Lower lobe of right lung (tissue), 2 donors: ENCODE measurements around the gene SLK. TPM values are rescaled to one million over a fixed set of nuclear protein-coding genes. Genes with fewer than 3 reads are reported as not detected.

Source experiments
- ATAC-seq, 2 donors: fragments of 200-7000 bp; cut with Tn5 transposase; one replicate each; pipeline ENCODE4 v1.9.1; 2020 to 2022; ENCODE audit warnings: mild to moderate bottlenecking in 2 of 2, moderate library complexity in 2 of 2
- DNase-seq: peaks from one replicate; pipeline ENCODE4 v3.0.0-alpha.2; 2020
- H3K27ac ChIP-seq: fragments of 200-600 bp; one replicate; pipeline ENCODE4 v1.8.0; 2022
- H3K27me3 ChIP-seq: fragments of 200-600 bp; one replicate; pipeline ENCODE4 v1.8.0; 2022; ENCODE audit warnings: low read depth
- H3K36me3 ChIP-seq: fragments of 200-600 bp; one replicate; pipeline ENCODE4 v1.8.0; 2022; ENCODE audit warnings: mild to moderate bottlenecking
- H3K4me1 ChIP-seq: fragments of 200-600 bp; one replicate; pipeline ENCODE4 v1.8.0; 2022
- H3K4me3 ChIP-seq: fragments of 200-600 bp; one replicate; pipeline ENCODE4 v1.8.0; 2022; ENCODE audit warnings: mild to moderate bottlenecking
- H3K9me3 ChIP-seq: fragments of 200-600 bp; one replicate; pipeline ENCODE4 v1.8.0; 2022
- intact Hi-C: fragments of 100-400 bp; cut with DNase I; formaldehyde crosslinking; loops from one replicate; pipeline ENCODE4 v1.11.0; 2022
- total RNA-seq: library from RNA; stranded (reverse); fragmentation: NEBNext Ultra II Directional; extraction: Animal tissue kit (Norgen Biotek cat#: 25700); gene quantifications from one replicate; pipeline ENCODE4 v1.2.1, GENCODE V29; 2021
- TF ChIP-seq, protein P1 (sequence below): fragments of 200-600 bp; IDR thresholded peaks from one replicate; pipeline ENCODE4 v1.8.0; 2022; ENCODE audit warnings: antibody characterized with exemption, mild to moderate bottlenecking
- donor health status: DM: no; HTN: yes; CAD: no; lungs with severe emphysema.

Gene SLK
- total RNA-seq, 1 donor from 2014 or later: 45.5 TPM

DNA sequence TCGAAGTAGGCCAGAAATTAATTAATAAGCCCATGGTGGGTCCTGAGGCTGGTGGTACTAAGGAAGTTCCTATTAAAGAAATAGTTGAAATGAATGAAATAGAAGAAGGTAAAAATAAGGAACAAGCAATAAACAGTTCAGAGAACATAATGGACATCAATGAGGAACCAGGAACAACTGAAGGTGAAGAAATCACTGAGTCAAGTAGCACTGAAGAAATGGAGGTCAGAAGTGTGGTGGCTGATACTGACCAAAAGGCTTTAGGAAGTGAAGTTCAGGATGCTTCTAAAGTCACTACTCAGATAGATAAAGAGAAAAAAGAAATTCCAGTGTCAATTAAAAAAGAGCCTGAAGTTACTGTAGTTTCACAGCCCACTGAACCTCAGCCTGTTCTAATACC, 36.0 kb downstream of the SLK start:
- Histone ChIP-seq H3K27me3 (no peaks in the 10 kb centered on the region), H3K4me1 (no peaks in the 10 kb centered on the region), H3K4me3 (no peak overlapping the region), H3K9me3 (no peaks in the 10 kb centered on the region), H3K27ac (no peak overlapping the region), H3K36me3 (peaks cover 97% of the 10 kb centered on the region)
- ATAC-seq (peak; percentile 35 to 49), DNase-seq (no peak)
- TF ChIP-seq, protein P1, sequence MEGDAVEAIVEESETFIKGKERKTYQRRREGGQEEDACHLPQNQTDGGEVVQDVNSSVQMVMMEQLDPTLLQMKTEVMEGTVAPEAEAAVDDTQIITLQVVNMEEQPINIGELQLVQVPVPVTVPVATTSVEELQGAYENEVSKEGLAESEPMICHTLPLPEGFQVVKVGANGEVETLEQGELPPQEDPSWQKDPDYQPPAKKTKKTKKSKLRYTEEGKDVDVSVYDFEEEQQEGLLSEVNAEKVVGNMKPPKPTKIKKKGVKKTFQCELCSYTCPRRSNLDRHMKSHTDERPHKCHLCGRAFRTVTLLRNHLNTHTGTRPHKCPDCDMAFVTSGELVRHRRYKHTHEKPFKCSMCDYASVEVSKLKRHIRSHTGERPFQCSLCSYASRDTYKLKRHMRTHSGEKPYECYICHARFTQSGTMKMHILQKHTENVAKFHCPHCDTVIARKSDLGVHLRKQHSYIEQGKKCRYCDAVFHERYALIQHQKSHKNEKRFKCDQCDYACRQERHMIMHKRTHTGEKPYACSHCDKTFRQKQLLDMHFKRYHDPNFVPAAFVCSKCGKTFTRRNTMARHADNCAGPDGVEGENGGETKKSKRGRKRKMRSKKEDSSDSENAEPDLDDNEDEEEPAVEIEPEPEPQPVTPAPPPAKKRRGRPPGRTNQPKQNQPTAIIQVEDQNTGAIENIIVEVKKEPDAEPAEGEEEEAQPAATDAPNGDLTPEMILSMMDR: no peak
- intact Hi-C loops: no loop called here

DNA sequence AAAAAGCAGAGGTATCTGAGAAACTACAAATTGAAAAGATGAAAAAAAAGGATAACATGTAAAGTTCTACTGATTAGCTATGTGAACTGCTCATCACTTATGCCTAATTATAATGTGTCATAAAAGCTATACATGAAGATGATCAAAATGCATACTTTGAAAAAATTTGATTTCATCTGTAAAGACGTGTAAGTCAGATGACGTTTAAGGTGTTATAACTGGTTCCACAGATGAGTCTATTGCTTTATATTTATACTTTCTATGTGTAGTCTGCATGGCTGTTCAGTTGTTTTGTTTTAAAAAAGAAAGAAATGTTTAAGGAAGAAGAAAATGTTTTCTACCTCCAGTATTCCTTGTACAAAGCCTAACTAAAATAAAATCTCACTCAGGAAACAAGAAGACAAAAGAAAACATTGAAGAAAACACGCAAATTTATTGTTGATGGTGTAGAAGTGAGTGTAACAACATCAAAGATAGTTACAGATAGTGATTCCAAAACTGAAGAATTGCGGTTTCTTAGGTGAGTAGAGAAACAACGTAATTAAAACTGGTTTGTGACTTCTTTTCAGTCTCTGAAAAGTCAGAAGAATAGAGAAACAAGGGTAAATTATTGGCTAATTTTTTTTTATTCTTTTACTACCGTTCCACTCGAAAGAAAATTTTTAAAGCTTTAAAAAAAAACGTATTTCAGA, 38.4 kb downstream of the SLK start:
- TF ChIP-seq, protein P1: no peak

DNA sequence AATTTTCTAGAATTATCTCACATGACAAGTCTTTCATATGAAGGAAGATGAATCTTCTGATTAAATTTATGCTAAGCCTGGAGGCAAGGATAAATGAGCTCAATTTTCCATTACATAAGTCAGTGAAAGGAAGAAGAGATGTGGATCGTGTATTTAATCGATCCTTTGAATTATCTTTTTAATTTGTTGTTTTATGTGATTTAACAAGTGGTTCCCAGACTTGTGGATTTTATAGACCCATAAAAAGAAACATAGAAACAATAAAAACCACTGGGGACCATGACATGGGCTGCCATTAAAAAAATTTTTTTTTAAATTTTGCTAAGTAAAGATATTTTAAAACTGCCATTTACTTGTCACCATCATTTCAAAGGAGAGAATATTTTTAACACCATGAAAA, 45.0 kb downstream of the SLK start:
- no peaks in the 10 kb centered on the region for H3K9me3 ChIP-seq
- H3K27ac ChIP-seq: no peak overlapping the region
- no peak for ATAC-seq
- TF ChIP-seq, protein P1: no peak
- no peaks in the 10 kb centered on the region for H3K27me3 ChIP-seq
- intact Hi-C loops: no loop called here
- H3K36me3 ChIP-seq: peaks cover 75% of the 10 kb centered on the region
- no peak overlapping the region for H3K4me3 ChIP-seq
- no peak for DNase-seq
- H3K4me1 ChIP-seq: no peaks in the 10 kb centered on the region

More for the DNA sequence above, 38.4 kb downstream of the SLK start:
- Histone ChIP-seq H3K27me3 (no peaks in the 10 kb centered on the region), H3K4me3 (no peak overlapping the region), H3K4me1 (no peaks in the 10 kb centered on the region), H3K9me3 (no peaks in the 10 kb centered on the region), H3K27ac (no peak overlapping the region), H3K36me3 (peaks cover 97% of the 10 kb centered on the region)
- DNase-seq (no peak), ATAC-seq (no peak)
- intact Hi-C loops: no loop called here

DNA sequence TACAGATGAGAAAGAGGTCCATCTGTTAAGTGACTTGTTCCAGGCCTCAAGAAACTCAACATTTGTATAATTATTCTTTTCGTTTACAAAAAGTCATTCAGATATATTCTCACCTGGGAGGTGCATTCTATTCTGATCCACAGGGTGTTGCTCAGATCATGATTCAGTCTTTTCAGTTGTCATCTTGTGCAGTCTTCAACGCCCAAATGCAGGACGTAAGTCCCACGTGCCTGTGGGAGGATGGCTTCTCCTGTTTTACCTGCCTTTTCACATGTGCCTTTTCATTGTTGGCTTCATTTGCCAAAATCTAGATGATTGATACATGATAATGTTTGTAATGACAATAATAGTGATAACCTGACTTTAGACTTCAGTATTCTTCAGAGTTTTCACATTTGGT, 46.5 kb downstream of the SLK start:
- DNase-seq (no peak), ATAC-seq (no peak)
- no peaks in the 10 kb centered on the region for H3K9me3 ChIP-seq
- H3K27me3 ChIP-seq: no peaks in the 10 kb centered on the region
- no peak overlapping the region for H3K27ac ChIP-seq
- no peak overlapping the region for H3K4me3 ChIP-seq
- no peaks in the 10 kb centered on the region for H3K4me1 ChIP-seq
- intact Hi-C loops: no loop called here
- TF ChIP-seq, protein P1: no peak
- peaks cover 69% of the 10 kb centered on the region for H3K36me3 ChIP-seq

- H3K4me3 ChIP-seq: no peak overlapping the region
- TF ChIP-seq, protein P1: no peak
- H3K27ac ChIP-seq: no peak overlapping the region
- no peaks in the 10 kb centered on the region for H3K9me3 ChIP-seq
- no peaks in the 10 kb centered on the region for H3K27me3 ChIP-seq
- peaks cover 69% of the 10 kb centered on the region for H3K36me3 ChIP-seq
- DNase-seq: no peak
- no peak for ATAC-seq
- intact Hi-C loops: no loop called here
- no peaks in the 10 kb centered on the region for H3K4me1 ChIP-seq
These were observed 47.2 kb downstream of the SLK start for GRCh38 chr10:104014176-104014575.
